ENCODE data around the gene TSEN2.
A peak's percentile ranks its signal among the peaks of the same experiment; 100 is the strongest.

Gene TSEN2

DNA sequence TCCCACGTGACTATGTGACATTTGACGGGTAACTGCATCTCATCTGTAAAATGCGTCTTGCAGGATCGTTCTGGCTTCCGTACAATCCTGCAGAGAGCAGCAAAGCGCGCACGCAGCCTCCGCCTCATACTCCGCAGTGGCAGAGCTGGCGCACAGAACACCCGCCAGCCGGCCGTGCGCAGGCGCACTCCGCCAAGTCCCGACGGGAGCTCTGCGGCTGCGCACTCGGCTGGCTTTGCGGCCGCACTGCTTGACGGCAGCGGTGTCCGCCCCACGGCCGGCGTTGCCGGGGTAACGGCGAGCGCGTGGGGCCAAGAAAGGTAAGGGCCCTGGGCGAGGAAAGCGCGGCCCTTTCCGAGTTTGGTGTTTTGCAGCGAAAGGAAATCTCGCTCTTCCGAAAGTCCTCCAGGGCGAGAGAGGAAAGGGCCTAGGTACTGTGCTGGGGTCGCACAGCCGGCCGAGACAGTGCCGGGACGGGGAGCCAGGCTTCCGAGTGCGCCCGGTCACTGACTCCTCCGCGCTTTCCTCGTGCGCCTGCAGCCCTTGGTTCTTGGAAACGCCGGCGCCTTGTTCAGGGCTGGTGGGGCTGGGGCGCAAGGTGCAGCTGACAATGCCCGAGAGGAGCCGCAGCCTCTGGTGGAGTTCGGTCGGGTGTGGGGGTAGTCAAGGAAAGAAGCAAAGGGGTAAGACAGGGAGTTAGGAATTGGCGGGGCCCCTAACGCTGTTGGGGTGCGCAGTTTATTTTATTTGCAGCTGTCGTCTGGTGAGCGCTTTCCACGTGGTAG lies at the start of gene TSEN2:
TSS of gene TSEN2 (plus strand) at position 283 of the 785 bp plus-strand sequence. CDS start 5,321 bp downstream, outside the sequence.
- peak within 1 kb of the TSS; percentile 79 for H3K4me3 ChIP-seq (ENCODE audit: low read length)
- no peak for TF ChIP-seq ZNF274 (IDR thresholded peaks at IDR 0.05; ENCODE audit: low read depth, low read length)

DNA sequence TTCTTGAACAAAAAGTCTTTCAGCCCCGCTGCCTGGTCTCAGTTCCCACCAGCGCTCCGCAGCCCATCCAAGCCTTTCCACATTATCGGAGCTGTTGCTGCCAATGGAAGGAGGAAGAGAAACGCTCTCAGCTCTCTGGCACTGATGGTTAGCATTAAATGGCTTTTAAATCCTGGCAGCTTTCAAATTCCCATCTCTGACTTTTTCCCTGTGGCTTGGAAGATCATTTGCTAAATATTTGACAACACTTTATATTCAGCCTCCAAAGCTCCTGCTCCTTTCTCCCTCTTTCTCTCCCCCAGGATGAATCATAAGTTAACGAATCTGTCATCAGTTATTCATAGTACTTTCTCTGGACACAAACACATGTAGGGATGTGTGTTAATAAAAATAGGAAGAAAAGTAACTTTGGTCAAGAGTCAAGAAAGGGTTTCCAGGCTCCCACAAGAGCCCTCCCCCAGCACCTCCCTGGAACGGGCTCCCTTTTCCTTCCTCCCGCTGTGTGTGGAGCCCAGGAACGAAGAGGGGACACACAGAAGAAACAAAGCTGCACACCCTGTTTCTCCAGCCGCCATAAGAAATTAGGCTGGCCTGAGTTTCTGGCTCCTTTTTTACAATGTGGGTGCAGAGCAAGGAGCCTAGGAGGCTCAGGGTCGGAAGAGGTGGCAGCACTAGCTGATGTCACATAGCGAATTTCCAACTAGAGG lies 47.6 kb upstream of the TSEN2 start:
- TF ChIP-seq ZNF274 (IDR thresholded peaks at IDR 0.05; ENCODE audit: low read depth, low read length), result no peak

DNA sequence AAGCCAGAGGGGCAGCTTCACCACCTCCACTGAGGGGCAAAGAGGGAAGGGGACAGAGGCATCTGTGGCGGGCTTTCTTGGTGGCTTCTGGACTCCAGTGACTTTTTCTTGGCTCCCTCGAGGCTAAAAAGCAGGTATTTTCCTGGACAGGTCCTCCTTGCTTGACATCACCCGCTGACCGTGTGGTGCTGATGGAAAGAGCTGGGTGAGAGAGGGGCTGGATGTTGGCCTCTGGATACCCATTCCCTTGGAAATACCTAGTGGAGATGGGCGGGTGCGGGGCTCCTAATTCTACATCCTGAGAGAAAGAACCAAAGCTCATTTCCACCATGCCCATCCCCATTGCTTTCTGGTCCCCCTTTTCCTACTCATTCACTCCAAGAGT lies 47.1 kb upstream of the TSEN2 start:
- no peak overlapping the region for H3K4me3 ChIP-seq (ENCODE audit: low read length)
- no peak for TF ChIP-seq ZNF274 (IDR thresholded peaks at IDR 0.05; ENCODE audit: low read depth, low read length)

More for the DNA sequence above, 47.6 kb upstream of the TSEN2 start:
- no peak overlapping the region for H3K4me3 ChIP-seq (ENCODE audit: low read length)

DNA sequence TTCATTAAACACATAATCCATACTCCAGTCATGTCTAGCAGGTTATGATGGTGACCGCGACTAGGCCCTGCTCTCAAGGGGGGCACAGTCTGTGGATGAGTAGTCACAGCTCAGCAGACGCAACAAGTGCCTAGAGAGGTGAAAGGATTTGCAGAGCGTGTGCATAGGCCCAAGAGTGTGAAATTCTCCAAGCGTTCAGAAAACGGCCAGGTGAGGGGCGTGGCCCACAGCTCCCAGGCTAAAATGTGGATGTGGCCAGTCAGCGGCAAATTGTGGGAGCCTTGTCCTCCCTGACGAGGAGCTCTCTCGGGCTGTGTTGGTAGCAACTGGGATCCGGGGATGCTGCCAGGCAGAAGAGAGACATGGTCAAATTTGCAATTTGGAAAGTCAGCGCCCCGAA lies 46.4 kb upstream of the TSEN2 start:
- TF ChIP-seq ZNF274 (IDR thresholded peaks at IDR 0.05; ENCODE audit: low read depth, low read length), result no peak
- no peak overlapping the region for H3K4me3 ChIP-seq (ENCODE audit: low read length)

DNA sequence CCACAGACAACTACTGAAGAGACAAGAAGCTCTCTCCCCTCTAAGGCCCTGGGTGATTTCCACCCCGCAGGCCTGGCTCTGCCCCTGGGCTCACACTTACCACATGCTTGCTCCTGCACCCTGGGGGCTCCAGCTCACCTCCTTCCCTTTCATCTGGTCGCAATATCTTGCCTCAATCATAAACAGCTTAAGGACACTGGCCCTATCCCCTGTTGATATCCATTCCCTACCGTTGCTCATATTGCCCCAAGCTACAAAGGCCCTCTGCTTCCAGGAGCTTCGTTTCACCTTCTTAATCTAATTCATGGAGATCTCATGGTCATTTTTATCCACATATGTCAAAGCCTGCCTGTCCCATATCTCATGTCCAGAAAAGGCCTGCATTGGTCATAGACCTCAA lies 46.0 kb upstream of the TSEN2 start:
- TF ChIP-seq ZNF274 (IDR thresholded peaks at IDR 0.05; ENCODE audit: low read depth, low read length), result no peak
- H3K4me3 ChIP-seq (ENCODE audit: low read length), result no peak overlapping the region

DNA sequence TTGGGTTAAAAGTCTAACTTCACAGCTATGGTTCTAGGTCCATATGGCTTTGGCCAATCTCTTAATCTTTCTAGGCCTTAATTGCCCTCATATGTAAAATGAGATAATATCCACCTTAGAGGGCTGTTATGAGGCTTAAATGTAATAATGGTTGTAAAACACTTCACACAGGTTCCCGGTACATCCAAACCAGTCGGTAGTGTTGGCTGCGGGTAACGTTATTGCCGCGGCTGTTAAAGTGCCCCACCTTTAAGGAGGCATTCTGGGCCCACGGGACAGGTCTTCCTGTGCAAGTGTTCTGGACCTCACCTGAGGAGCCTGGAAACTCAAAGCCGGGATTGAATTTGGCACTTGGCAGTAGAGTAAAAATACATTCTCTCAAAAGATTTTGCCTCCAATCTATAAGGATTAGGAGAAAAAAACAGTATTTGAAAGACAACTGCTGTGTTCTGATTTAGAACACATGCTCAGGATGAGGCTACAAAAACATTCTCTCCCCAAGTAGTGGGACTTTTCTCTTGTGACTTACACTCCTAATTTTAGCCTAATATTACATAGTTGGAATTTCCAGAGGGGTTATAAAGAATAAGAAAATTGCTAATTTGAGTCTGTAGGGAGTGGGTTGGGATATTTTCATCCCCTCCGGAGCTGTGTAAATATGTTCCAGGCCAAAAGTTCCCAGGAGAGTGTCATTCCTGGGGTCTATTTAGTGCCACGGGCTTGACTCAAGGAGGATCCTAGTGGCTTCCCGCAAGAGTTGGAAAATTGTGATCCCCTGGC lies 44.9 kb upstream of the TSEN2 start:
- TF ChIP-seq ZNF274 (IDR thresholded peaks at IDR 0.05; ENCODE audit: low read depth, low read length), result no peak
- H3K4me3 ChIP-seq (ENCODE audit: low read length), result no peak overlapping the region

DNA sequence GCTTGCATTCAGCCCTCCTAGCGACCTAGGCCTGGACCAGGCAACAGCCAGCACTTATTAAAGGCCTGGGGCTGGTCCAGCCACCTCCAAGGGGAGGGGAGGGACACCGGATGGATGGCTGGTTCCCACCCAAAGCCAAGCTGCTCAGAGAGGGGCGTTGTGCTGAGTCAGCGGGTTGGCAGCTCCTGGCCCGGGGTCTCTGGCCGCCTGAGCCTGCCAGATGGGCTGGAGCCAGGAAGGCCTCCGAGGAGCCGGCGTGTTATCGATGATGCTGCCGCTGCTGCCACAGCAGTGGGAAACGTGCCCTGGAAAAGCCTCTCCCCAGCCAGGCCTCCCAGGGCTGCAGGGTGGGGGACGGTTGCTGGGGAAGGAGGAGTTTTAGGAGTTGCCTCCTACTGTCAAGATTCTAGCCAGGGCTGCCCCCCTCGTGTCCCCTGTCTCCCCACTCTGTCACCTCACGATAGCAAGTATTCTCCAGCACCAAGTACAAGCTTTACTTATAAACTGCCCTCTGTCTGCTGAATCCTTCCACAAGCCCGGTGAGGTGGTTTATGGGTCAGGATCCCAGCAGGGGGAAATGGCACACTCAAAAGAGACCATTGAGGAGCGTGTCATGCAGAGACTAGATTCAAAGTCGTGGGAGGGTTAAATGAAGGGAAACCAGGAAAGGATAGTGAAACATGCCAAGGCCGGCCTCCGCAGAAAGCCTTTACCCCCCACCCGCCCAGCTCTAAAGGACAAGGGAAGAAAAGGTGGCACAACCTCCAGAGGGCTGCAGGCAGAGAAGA lies 43.2 kb upstream of the TSEN2 start:
- no peak for TF ChIP-seq ZNF274 (IDR thresholded peaks at IDR 0.05; ENCODE audit: low read depth, low read length)
- no peak overlapping the region for H3K4me3 ChIP-seq (ENCODE audit: low read length)

DNA sequence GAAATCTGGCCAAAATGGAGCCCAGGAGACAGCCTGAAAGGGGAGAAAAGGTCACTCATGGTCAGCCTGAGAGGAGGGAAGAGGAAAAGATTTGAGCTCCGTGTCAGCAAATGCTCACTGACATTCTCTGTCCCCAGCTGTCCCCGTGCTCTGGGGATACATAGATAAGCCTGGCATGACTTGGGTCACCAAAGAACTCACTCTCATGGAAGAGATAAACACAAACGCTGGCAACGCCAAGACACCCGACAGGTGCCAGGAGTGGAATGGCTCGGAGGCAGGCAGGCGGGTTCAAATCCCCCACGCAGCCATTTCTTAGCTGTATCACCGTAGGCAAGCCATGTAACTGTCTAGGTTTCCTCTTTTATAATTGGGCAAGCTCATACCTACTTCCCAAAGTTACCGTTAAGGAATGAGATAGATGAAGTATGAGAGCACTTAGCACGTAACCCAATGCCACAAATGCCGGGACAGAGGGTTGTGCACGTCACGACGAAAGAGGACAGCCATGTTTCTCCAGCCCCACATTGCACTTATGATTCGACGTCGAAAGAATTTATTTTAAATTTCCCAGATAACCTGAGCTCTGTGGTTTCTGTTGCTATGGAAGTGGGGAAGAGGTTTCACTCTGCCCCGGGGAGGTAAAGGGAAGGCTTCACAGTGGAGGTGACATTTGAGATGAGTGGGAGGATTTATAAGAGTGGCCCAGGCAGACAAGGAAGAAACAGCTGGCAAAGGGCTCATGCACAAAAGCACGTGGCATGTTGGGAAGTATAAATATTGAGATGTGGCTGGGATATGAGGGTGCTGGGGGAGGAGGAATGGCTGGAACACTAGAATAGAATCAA lies 41.4 kb upstream of the TSEN2 start:
- TF ChIP-seq ZNF274 (IDR thresholded peaks at IDR 0.05; ENCODE audit: low read depth, low read length), result no peak
- H3K4me3 ChIP-seq (ENCODE audit: low read length), result no peak overlapping the region

DNA sequence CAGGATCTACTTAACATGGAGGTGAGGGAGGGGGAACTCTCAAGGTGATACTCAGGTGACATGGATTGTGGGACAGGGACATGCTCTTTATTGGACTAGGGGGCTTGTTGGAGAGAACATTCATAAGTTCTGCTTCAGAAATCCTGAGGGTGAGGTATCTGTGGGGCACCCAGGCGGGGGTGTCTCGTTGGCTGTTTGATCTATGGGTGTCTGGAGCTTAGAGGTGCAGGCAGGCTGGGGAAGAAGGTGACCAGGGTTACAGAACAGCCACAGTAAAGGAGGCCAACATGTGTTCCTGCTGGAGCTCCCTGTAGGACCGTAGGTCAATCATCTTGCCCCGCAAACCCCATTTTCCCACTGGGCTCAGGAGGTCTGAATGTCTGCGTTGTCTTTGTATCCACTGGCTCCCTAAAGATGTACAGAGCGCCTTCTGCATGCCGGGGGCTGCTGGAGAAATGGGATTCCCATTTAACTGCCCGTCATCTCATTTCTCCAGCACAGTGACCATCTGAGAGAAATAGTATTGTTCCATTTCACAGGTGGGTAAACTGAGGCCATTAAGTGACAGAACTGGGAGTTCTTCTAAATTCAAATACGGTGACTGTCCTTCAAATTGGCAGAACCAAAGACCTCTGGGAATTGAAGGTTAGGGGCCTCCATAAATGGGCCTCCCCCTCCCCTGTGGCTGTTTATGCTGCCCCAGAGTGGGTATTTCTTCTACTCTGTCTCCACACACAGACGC lies 40.3 kb upstream of the TSEN2 start:
- TF ChIP-seq ZNF274 (IDR thresholded peaks at IDR 0.05; ENCODE audit: low read depth, low read length), result no peak
- no peak overlapping the region for H3K4me3 ChIP-seq (ENCODE audit: low read length)

DNA sequence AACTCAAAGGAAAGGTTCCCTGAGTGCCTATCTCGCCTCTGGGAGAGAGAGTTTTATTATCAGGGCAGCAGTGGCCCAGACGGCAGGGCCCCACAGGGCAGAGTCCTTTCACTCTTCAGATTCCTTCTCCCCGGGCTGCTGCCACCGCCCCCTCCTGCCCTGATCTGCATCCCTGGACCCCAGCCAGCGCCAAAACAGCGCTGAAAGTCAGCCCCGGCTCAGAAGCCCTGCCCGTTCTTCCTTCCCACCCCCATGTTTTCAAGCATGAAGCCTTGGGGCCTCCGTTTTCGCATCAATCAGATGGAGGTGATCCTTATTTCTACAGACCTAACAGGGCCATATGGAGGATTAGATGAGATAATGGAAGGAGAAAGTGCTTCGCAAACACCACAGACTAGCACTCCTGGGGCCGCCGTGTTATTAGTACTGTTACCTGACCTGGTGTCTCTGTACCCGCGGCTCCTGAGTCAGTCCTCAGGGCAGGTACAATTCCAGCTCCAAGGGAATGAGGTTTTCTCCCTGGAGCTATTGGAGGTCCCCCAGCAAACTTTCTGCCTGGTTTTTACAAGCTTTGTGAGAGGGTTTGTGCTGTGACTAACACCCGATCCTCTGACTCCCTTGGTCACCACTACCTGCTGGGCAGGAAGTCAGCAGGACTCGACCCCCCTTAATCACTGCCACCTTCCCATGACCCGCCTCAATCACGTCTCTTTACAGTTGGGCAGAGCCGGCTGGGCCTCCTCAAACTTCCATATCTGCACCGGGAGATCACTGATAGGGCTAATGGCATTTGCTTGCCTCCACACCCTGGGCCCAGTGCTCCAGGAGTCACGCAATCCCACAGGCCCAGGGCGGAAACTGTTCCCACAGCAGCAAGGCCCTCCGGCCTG lies 39.5 kb upstream of the TSEN2 start:
- no peak for TF ChIP-seq ZNF274 (IDR thresholded peaks at IDR 0.05; ENCODE audit: low read depth, low read length)
- no peak overlapping the region for H3K4me3 ChIP-seq (ENCODE audit: low read length)

DNA sequence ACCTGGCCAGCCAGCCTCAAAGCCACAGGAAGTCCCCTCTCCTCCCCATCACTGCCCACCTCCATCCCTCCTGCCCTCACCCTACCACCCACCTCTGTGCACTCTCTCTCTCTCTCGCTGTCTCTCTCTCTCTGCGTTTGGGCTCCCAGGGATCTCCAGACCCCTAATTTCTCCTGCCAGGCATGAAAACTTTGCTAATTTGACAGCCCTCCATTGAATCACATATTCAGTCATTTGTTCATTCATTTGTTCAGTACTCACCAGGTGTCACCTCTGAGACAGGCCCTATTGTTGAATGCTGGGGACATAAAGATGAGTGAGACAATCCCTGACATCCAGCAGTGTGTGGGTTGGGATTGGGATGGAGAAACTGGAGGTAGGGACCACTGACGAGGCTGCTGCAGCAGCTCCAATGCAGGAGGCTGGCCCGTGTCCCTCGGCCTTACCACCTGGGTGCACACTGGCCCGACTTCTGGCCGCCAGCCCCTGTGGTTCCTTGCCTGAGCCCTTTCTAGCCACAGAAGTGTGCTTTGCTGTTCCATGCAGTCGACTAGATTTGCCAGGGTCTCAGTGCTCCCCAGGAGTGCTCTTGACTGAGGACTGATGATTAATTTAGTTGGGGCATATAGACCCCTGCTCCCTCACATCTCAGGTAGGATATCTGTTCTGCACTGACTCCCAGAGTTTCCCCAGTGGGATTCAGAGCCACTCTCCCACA lies 38.6 kb upstream of the TSEN2 start:
- H3K4me3 ChIP-seq (ENCODE audit: low read length), result no peak overlapping the region
- TF ChIP-seq ZNF274 (IDR thresholded peaks at IDR 0.05; ENCODE audit: low read depth, low read length), result no peak

All from GM08714 (cell line).